ENCODE data around the gene PCSK2. TPM values are rescaled to one million over a fixed set of nuclear protein-coding genes. Genes with fewer than 3 reads are reported as not detected.

The PCSK2 gene
- total RNA-seq, 4 donors from 2014 or later, result 5.3 to 18.1 (median 10.9) TPM

DNA sequence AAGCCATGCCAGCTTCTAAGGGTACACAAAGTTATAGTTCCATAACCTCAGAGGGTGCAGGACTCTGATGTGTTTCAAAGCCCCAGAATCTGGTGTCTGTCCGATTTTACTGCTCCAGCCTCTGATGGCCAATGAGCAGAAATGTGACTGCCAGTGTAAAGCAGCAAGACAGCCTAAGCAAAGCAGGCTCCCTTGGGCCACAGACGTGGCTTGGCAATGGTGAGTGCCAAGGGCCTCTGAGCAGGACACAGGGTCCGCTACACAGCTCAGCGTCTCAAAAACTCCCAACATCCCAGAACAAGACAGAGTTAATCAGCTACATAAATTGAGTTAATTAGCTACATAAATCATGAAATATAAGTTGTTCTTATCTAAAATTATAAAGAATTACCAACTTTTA lies 69.2 kb downstream of the PCSK2 start:
- H3K4me3 ChIP-seq (ENCODE audit: low read depth, poor library complexity, severe bottlenecking), result no peak overlapping the region
- 83 to 84% methylated on average over 4 of the region's 4 CpGs for WGBS, 2 donors
- intact Hi-C loops (cut with DNase I; ENCODE audit: low total_unique reads), result no loop called here
- TF ChIP-seq POLR2A (IDR thresholded peaks at IDR 0.05), result no peak
- DNase-seq (ENCODE audit: low spot score in 2 of 2), result no peak

- TF ChIP-seq, protein P1, sequence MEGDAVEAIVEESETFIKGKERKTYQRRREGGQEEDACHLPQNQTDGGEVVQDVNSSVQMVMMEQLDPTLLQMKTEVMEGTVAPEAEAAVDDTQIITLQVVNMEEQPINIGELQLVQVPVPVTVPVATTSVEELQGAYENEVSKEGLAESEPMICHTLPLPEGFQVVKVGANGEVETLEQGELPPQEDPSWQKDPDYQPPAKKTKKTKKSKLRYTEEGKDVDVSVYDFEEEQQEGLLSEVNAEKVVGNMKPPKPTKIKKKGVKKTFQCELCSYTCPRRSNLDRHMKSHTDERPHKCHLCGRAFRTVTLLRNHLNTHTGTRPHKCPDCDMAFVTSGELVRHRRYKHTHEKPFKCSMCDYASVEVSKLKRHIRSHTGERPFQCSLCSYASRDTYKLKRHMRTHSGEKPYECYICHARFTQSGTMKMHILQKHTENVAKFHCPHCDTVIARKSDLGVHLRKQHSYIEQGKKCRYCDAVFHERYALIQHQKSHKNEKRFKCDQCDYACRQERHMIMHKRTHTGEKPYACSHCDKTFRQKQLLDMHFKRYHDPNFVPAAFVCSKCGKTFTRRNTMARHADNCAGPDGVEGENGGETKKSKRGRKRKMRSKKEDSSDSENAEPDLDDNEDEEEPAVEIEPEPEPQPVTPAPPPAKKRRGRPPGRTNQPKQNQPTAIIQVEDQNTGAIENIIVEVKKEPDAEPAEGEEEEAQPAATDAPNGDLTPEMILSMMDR (IDR thresholded peaks at IDR 0.05), result no peak
- TF ChIP-seq POLR2A (IDR thresholded peaks at IDR 0.05), result no peak
- no peak for DNase-seq (ENCODE audit: low spot score in 2 of 2)
- no peak overlapping the region for H3K4me3 ChIP-seq (ENCODE audit: low read depth, poor library complexity, severe bottlenecking)
- intact Hi-C loops (cut with DNase I; ENCODE audit: low total_unique reads), result no loop called here
Measured at GRCh38 chr20:17298171-17298570, 71.3 kb downstream of the PCSK2 start.

- intact Hi-C loops (cut with DNase I; ENCODE audit: low total_unique reads), result no loop called here
- H3K4me3 ChIP-seq (ENCODE audit: low read depth, poor library complexity, severe bottlenecking), result no peak overlapping the region
- no peak for TF ChIP-seq POLR2A (IDR thresholded peaks at IDR 0.05)
- TF ChIP-seq, protein P1 (IDR thresholded peaks at IDR 0.05), result no peak
- WGBS, 2 donors, result 79 to 85% methylated on average over 2 of the region's 2 CpGs
- DNase-seq (ENCODE audit: low spot score in 2 of 2), result no peak
Measured at GRCh38 chr20:17298751-17299150, 71.9 kb downstream of the PCSK2 start.

DNA sequence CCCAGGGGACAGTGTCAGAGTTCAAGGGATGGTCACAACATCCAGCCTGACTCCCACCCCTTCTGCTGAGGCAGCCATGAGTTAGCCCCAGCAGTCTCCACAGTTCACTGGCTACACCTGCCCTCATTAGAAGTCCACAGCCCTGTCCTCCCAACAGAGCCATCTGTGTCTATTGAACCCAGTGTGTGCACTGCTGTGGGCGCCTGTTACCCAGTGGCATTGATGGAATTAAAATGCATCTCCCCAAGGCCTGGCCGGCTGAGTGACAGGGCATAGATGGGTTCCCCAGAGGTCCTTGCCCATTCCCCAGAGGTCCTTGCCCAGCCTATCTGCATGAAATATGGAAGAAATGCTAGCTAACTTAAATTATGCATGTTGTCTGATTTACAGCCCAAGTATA lies 73.3 kb downstream of the PCSK2 start:
- no peak for DNase-seq (ENCODE audit: low spot score in 2 of 2)
- H3K4me3 ChIP-seq (ENCODE audit: low read depth, poor library complexity, severe bottlenecking), result no peak overlapping the region
- intact Hi-C loops (cut with DNase I; ENCODE audit: low total_unique reads), result no loop called here
- 90 to 95% methylated on average over 2 of the region's 2 CpGs for WGBS, 2 donors
- TF ChIP-seq, protein P1 (IDR thresholded peaks at IDR 0.05), result no peak

GRCh38 chr20:17304774-17305173 lies 77.9 kb downstream of the PCSK2 start:
- TF ChIP-seq, protein P1 (IDR thresholded peaks at IDR 0.05), result no peak
- WGBS, 2 donors, result 51 to 53% methylated on average over 3 of the region's 3 CpGs
- intact Hi-C loops (cut with DNase I; ENCODE audit: low total_unique reads), result no loop called here
- no peak for DNase-seq (ENCODE audit: low spot score in 2 of 2)
- H3K4me3 ChIP-seq (ENCODE audit: low read depth, poor library complexity, severe bottlenecking), result no peak overlapping the region

GRCh38 chr20:17306427-17306826 lies 79.6 kb downstream of the PCSK2 start:
- TF ChIP-seq POLR2A (IDR thresholded peaks at IDR 0.05), result no peak
- TF ChIP-seq, protein P1 (IDR thresholded peaks at IDR 0.05), result no peak
- no peak overlapping the region for H3K4me3 ChIP-seq (ENCODE audit: low read depth, poor library complexity, severe bottlenecking)
- no peak for DNase-seq (ENCODE audit: low spot score in 2 of 2)
- intact Hi-C loops (cut with DNase I; ENCODE audit: low total_unique reads), result no loop called here
- 86 to 89% methylated on average over 4 of the region's 4 CpGs for WGBS, 2 donors

Data from lower leg skin (tissue), 4 donors.